ENCODE data around the gene THAP6.
A peak's percentile ranks its signal among the peaks of the same experiment; 100 is the strongest.
"Not testable (repeated sequence)": the region's sequence is repeated elsewhere in the genome, so short reads cannot be mapped to it uniquely, and the experiment has no call there.

Gene THAP6

GRCh38 chr4:75514131-75514948 is at the start of gene THAP6, which contains the start of gene RCHY1:
Gene THAP6, plus strand, starts transcription at chr4:75514473. Its CDS starts 980 bp downstream, at chr4:75515453.
Gene RCHY1, minus strand, starts transcription at chr4:75514403. Its CDS starts 117 bp downstream, at chr4:75514286.
- DNase-seq (ENCODE audit: low spot score): peak; percentile 95

- no peak for DNase-seq (ENCODE audit: low spot score)
These were observed 44.4 kb upstream of the THAP6 start for GRCh38 chr4:75469896-75470295.

GRCh38 chr4:75470738-75471137 is 43.5 kb upstream of the THAP6 start:
- DNase-seq (ENCODE audit: low spot score): no peak

GRCh38 chr4:75477201-75477600 is 37.1 kb upstream of the THAP6 start:
- no peak for DNase-seq (ENCODE audit: low spot score)

- DNase-seq (ENCODE audit: low spot score): no peak
These were observed 30.1 kb upstream of the THAP6 start for GRCh38 chr4:75484190-75484589.

GRCh38 chr4:75490155-75490554 is 24.1 kb upstream of the THAP6 start:
- no peak for DNase-seq (ENCODE audit: low spot score)

- DNase-seq (ENCODE audit: low spot score): peak; percentile 28
These were observed 19.7 kb upstream of the THAP6 start for GRCh38 chr4:75494563-75494962.

GRCh38 chr4:75495476-75495875 is 18.8 kb upstream of the THAP6 start:
- no peak for DNase-seq (ENCODE audit: low spot score)

- no peak for DNase-seq (ENCODE audit: low spot score)
These were observed 17.9 kb upstream of the THAP6 start for GRCh38 chr4:75496406-75496805.

GRCh38 chr4:75497133-75497532 is 17.1 kb upstream of the THAP6 start:
- DNase-seq (ENCODE audit: low spot score): no peak

- no peak for DNase-seq (ENCODE audit: low spot score)
These were observed 16.2 kb upstream of the THAP6 start for GRCh38 chr4:75498041-75498440.

GRCh38 chr4:75499900-75500299 is 14.4 kb upstream of the THAP6 start:
- no peak for DNase-seq (ENCODE audit: low spot score)

GRCh38 chr4:75502671-75503070 is 11.6 kb upstream of the THAP6 start:
- DNase-seq (ENCODE audit: low spot score): no peak

- DNase-seq (ENCODE audit: low spot score): no peak
These were observed 8.6 kb upstream of the THAP6 start for GRCh38 chr4:75505630-75506029.

GRCh38 chr4:75509592-75509991 is 4.7 kb upstream of the THAP6 start:
- DNase-seq (ENCODE audit: low spot score): not testable (repeated sequence)

GRCh38 chr4:75511841-75512240 is 2.4 kb upstream of the THAP6 start:
- no peak for DNase-seq (ENCODE audit: low spot score)

- peak; percentile 5 for DNase-seq (ENCODE audit: low spot score)
These were observed 1.7 kb upstream of the THAP6 start for GRCh38 chr4:75512386-75513211.

- DNase-seq (ENCODE audit: low spot score): no peak
These were observed 645 bp upstream of the THAP6 start for GRCh38 chr4:75513526-75514130.

GRCh38 chr4:75514949-75515612 is 808 bp downstream of the THAP6 start:
- peak; percentile 3 for DNase-seq (ENCODE audit: low spot score)

GRCh38 chr4:75516144-75516543 is 1.9 kb downstream of the THAP6 start:
- DNase-seq (ENCODE audit: low spot score): no peak

- DNase-seq (ENCODE audit: low spot score): not testable (repeated sequence)
These were observed 5.2 kb downstream of the THAP6 start for GRCh38 chr4:75519452-75519851.

- DNase-seq (ENCODE audit: low spot score): no peak
These were observed 10.8 kb downstream of the THAP6 start for GRCh38 chr4:75525086-75525485.
